ENCODE data around the gene PRKCE. TPM values are rescaled to one million over a fixed set of nuclear protein-coding genes. Genes with fewer than 3 reads are reported as not detected.

Gene PRKCE
- total and polyA plus RNA-seq, 4 donors, result 2.5 to 38.6 (median 5.8) TPM

DNA sequence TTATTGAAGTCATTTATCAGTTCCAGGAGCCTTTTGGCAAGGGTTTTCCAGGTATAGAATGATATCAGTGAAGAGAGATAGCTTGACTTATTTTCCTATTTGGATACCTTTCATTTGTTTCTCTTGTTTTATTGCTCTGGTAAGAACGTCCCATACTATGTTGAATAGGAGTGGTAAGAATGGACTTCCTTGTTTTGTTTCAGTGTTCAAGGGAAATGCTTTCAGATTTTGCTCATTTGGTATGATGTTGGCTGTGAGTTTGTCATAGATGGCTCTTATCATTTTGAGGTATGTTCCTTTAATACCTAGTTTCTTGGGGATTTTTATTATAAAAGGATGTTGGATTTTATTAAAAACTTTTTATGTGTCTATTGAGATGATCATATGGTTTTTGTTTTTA, 558.6 kb downstream of the PRKCE start (continued):
- TF ChIP-seq GABPA (IDR thresholded peaks at IDR 0.05 in 1 of 2, conservative IDR thresholded peaks at IDR 0.05 in 1 of 2) (no peak), FOXA1 (IDR thresholded peaks at IDR 0.05) (no peak), HNF4G (IDR thresholded peaks at IDR 0.05) (no peak), TAF1 (conservative IDR thresholded peaks at IDR 0.05) (no peak), HNF4A (conservative IDR thresholded peaks at IDR 0.05) (no peak), EGR1 (IDR thresholded peaks at IDR 0.05; ENCODE audit: low read depth in 2 of 2) (no peak), NR2F2 (IDR thresholded peaks at IDR 0.05) (no peak)
- TF ChIP-seq, protein P1, sequence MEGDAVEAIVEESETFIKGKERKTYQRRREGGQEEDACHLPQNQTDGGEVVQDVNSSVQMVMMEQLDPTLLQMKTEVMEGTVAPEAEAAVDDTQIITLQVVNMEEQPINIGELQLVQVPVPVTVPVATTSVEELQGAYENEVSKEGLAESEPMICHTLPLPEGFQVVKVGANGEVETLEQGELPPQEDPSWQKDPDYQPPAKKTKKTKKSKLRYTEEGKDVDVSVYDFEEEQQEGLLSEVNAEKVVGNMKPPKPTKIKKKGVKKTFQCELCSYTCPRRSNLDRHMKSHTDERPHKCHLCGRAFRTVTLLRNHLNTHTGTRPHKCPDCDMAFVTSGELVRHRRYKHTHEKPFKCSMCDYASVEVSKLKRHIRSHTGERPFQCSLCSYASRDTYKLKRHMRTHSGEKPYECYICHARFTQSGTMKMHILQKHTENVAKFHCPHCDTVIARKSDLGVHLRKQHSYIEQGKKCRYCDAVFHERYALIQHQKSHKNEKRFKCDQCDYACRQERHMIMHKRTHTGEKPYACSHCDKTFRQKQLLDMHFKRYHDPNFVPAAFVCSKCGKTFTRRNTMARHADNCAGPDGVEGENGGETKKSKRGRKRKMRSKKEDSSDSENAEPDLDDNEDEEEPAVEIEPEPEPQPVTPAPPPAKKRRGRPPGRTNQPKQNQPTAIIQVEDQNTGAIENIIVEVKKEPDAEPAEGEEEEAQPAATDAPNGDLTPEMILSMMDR (IDR thresholded peaks at IDR 0.05; ENCODE audit: low read depth, low read length, missing input control), result no peak

- no peak for DNase-seq (ENCODE audit: low spot score)
- no peak overlapping the region for H3K4me3 ChIP-seq (ENCODE audit: low read depth in 1 of 3, low read length in 3 of 3)
- no peaks in the 10 kb centered on the region for H3K4me1 ChIP-seq (ENCODE audit: control insufficient read depth in 4 of 4, insufficient read depth in 4 of 4, low read length in 3 of 4)
- no peaks in the 10 kb centered on the region for H3K27me3 ChIP-seq (ENCODE audit: control insufficient read depth in 4 of 4, insufficient read depth in 4 of 4, low read length in 3 of 4)
- no peaks in the 10 kb centered on the region for H3K36me3 ChIP-seq (ENCODE audit: control insufficient read depth in 4 of 4, insufficient read depth in 3 of 4, low read depth in 1 of 4, low read length in 3 of 4)
- TF ChIP-seq RXRA (IDR thresholded peaks at IDR 0.05) (no peak), ATF3 (IDR thresholded peaks at IDR 0.05) (no peak), NR2F2 (IDR thresholded peaks at IDR 0.05) (no peak)
- TF ChIP-seq, protein P2, sequence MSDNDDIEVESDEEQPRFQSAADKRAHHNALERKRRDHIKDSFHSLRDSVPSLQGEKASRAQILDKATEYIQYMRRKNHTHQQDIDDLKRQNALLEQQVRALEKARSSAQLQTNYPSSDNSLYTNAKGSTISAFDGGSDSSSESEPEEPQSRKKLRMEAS (IDR thresholded peaks at IDR 0.05), result no peak
- H3K9ac ChIP-seq (ENCODE audit: low read depth in 1 of 2, low read length in 2 of 2), result no peak overlapping the region
- H3K9me3 ChIP-seq (ENCODE audit: control insufficient read depth in 4 of 4, low read length in 3 of 4), result peaks cover 0 to 8% (median 2%) of the 10 kb centered on the region in 4 donors
- 78% methylated on average over 1 of the region's 1 CpG for WGBS
- no peak overlapping the region for H3K27ac ChIP-seq (ENCODE audit: low read depth in 1 of 2, low read length in 2 of 2)
Observed at GRCh38 chr2:46211461-46211860, 560.0 kb downstream of the PRKCE start.

- no peak overlapping the region for H3K9ac ChIP-seq (ENCODE audit: low read depth in 1 of 2, low read length in 2 of 2)
- no peak overlapping the region for H3K27ac ChIP-seq (ENCODE audit: low read depth in 1 of 2, low read length in 2 of 2)
- H3K4me3 ChIP-seq (ENCODE audit: low read depth in 1 of 3, low read length in 3 of 3), result no peak overlapping the region
- DNase-seq (ENCODE audit: low spot score), result no peak
- peaks cover 0 to 2% (median 0%) of the 10 kb centered on the region in 4 donors for H3K9me3 ChIP-seq (ENCODE audit: control insufficient read depth in 4 of 4, low read length in 3 of 4)
- no peaks in the 10 kb centered on the region for H3K27me3 ChIP-seq (ENCODE audit: control insufficient read depth in 4 of 4, insufficient read depth in 4 of 4, low read length in 3 of 4)
- H3K4me1 ChIP-seq (ENCODE audit: control insufficient read depth in 4 of 4, insufficient read depth in 4 of 4, low read length in 3 of 4), result no peaks in the 10 kb centered on the region
- TF ChIP-seq FOXA1 (IDR thresholded peaks at IDR 0.05) (no peak), JUND (IDR thresholded peaks at IDR 0.05) (no peak), ATF3 (IDR thresholded peaks at IDR 0.05) (no peak), RXRA (IDR thresholded peaks at IDR 0.05) (no peak), EGR1 (IDR thresholded peaks at IDR 0.05; ENCODE audit: low read depth in 2 of 2) (no peak), REST (IDR thresholded peaks at IDR 0.05) (no peak), TAF1 (conservative IDR thresholded peaks at IDR 0.05) (no peak), FOXA2 (IDR thresholded peaks at IDR 0.05) (no peak), YY1 (IDR thresholded peaks at IDR 0.05) (no peak), HNF4A (conservative IDR thresholded peaks at IDR 0.05) (no peak), NR2F2 (IDR thresholded peaks at IDR 0.05) (no peak), HNF4G (IDR thresholded peaks at IDR 0.05) (no peak)
- TF ChIP-seq, protein P2 (IDR thresholded peaks at IDR 0.05), result no peak
- 91% methylated on average over 2 of the region's 2 CpGs for WGBS
- no peaks in the 10 kb centered on the region for H3K36me3 ChIP-seq (ENCODE audit: control insufficient read depth in 4 of 4, insufficient read depth in 3 of 4, low read depth in 1 of 4, low read length in 3 of 4)
Observed at GRCh38 chr2:46213906-46214305, 562.4 kb downstream of the PRKCE start.

Data from liver (tissue), 9 donors.